DOHH2 (cell line): ENCODE data around the gene CDH16.

Experiments
- CTCF ChIP-seq: fragments of 200-600 bp; sonication (generic); IDR thresholded peaks from one replicate; pipeline ENCODE4 v1.5.1; 2014; ENCODE audit warnings: antibody characterized with exemption, mild to moderate bottlenecking, low read depth, low read length; ENCODE audit not compliant: poor library complexity, severe bottlenecking
- EZH2phosphoT487 ChIP-seq: fragments of 200-600 bp; sonication (generic); IDR thresholded peaks from 2 replicates; pipeline ENCODE4 v1.6.1; 2017; ENCODE audit warnings: borderline replicate concordance, mild to moderate bottlenecking, antibody characterized with exemption, low read length, moderate library complexity, mixed read lengths

DNA sequence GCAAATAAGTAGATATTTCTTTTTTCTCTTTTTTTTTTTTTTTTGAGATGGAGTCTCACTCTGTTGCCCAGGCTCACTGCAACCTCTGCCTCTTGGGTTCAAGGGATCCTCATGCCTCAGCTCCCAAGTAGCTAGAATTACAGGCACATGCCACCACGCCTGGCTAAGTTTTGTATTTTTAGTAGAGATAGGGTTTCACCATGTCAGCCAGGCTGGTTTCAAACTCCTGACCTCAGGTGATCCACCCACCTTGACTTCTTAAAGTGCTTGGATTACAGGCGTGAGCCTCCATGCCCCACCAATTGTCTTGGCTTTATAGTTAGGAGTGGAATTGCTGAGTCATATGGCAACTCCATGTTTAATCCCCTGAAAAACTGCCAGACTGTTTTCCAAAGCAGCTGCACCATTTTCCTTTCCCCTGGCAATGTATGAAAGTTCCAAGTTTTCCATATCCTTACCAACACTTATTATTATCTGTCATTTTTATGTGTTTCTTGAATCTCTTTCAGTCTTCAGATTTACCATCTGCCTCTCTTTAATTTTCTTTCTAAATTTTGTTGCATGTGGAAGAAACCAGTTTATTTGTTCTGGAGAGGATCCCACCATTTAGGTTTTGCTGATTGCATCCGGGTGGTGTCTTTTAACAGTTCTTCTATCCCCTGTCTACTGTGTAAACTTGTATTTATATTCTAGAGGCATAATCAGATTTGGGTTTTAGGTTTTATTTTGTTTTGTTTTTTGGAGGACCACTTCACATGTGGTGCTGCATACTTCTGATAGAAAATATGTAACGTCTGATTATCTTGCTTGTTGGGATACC, 32.5 kb upstream of the CDH16 start:
- TF ChIP-seq CTCF (no peak), EZH2phosphoT487 (no peak)
